ENCODE data around the gene MAMDC4.
"Not testable (repeated sequence)": the region's sequence is repeated elsewhere in the genome, so short reads cannot be mapped to it uniquely, and the experiment has no call there.

MAMDC4 gene

GRCh38 chr9:136825295-136826187 lies 26.6 kb upstream of the MAMDC4 start:
- no peak for DNase-seq (ENCODE audit: low read depth)

DNA sequence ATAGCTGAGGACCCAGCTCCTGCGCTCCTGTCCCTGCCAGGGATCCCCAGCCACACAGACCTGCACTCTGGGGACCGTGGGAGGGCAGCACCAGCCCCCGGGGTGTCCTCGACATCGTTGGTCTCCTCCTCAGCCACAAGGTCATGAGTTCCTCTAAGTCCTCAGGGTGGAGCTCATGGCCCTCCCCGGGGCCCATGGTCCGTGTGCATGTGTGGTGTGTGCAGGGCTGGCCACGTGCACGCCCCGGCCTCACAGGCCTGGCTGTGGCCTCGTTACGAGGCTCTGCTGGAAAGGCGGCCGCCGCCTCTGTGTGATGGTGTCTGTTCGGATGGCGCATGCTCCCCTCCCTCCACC lies 26.0 kb upstream of the MAMDC4 start:
- no peak for DNase-seq (ENCODE audit: low read depth)

- no peak for DNase-seq (ENCODE audit: low read depth)
Measured at GRCh38 chr9:136826703-136827582, 25.2 kb upstream of the MAMDC4 start.

GRCh38 chr9:136827794-136828473 lies 24.2 kb upstream of the MAMDC4 start:
- no peak for DNase-seq (ENCODE audit: low read depth)

DNA sequence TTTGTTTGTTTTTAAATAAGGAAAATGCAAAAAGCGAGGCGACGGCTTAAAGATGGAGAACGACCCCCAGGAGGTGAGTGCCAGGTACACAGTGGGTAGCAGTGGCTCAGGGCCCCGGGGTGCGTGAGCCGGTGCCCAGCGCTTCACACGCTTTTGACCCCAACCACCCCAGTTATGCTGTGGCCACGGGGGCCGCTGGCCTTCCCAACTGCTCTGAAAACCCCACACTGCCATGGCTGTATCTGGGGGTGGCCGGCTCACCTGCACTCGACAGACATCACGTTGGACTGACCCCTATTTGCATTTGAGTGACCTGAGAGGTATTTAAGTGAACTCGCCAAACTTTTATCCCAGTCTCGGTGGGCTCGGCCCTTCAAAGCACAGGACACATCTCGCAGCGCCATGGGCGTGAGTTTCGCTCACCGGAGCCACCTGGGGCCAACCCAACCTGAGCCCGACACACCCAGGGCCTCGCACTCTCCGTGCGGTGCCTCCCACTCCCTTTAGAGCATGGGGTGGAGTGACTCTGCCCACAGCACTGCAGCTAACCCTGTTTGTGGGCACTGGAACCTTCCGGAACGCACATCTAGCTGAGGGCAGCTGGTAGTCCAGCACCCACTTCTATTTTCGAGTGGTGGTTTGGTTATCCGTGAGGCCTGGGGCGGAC lies 23.5 kb upstream of the MAMDC4 start:
- DNase-seq (ENCODE audit: low read depth), result no peak

DNA sequence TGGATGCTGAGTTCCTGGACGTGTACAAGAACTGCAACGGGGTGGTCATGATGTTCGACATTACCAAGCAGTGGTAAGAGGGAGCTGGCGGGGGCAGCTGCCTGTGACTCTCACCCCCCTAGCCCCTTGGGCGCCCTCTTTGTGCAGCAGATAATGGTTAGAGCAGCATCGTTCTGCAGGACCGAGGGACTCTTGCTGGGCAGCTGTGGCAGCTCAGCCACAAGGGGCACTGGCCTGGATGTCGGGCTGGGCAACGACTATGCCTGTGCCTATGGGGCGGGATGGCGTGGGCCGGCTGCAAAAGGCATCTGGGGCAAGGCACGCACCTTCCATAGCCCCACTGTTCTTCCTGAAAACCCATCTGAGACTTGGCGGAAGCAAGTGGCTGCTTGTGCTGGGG lies 22.7 kb upstream of the MAMDC4 start:
- DNase-seq (ENCODE audit: low read depth), result no peak

GRCh38 chr9:136829981-136830885 lies 21.9 kb upstream of the MAMDC4 start:
- DNase-seq (ENCODE audit: low read depth), result no peak

DNA sequence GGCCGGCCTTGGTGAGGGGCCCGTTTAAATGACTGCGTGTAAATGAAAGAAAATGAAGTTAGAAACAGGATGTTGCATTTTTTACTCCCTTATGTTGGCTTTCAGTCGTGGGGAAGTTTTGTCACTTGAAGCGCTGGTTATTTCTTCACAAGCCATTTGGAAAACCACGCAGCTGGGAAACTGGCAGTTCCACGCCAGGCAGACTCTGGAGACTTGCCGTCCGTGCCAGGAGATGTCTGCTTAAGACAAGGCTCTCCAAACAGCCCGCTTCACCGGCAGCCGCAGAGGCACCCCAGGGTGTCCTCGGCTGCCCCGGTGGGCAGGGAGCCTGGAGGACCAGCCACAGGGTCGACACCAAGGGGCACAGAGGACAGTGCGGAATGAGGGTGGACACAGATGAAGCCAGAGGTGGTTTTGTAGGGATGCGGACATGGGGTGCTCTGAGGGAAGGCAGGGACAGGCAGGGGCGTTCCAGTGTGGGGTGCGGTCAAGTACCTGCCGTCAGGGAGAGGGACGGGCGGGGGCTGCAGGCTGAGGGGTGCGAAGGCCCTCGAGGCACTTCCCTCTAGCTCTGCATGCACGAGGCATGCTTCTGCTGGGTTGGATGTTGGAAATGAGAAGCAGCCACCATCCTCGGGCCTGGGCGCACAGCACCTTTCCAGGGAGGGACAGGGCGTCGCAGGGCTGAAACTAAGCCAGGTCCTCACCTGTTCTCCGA lies 21.0 kb upstream of the MAMDC4 start:
- no peak for DNase-seq (ENCODE audit: low read depth)

- DNase-seq (ENCODE audit: low read depth), result no peak
Measured at GRCh38 chr9:136831720-136832104, 20.4 kb upstream of the MAMDC4 start.

- DNase-seq (ENCODE audit: low read depth), result no peak
Measured at GRCh38 chr9:136832581-136832980, 19.6 kb upstream of the MAMDC4 start.

- not testable (repeated sequence) for DNase-seq (ENCODE audit: low read depth)
Measured at GRCh38 chr9:136833381-136834048, 18.6 kb upstream of the MAMDC4 start.

- DNase-seq (ENCODE audit: low read depth), result no peak
Measured at GRCh38 chr9:136835162-136835931, 16.8 kb upstream of the MAMDC4 start.

- DNase-seq (ENCODE audit: low read depth), result no peak
Measured at GRCh38 chr9:136835932-136836904, 15.9 kb upstream of the MAMDC4 start.

- DNase-seq (ENCODE audit: low read depth), result no peak
Measured at GRCh38 chr9:136837146-136837855, 14.8 kb upstream of the MAMDC4 start.

DNA sequence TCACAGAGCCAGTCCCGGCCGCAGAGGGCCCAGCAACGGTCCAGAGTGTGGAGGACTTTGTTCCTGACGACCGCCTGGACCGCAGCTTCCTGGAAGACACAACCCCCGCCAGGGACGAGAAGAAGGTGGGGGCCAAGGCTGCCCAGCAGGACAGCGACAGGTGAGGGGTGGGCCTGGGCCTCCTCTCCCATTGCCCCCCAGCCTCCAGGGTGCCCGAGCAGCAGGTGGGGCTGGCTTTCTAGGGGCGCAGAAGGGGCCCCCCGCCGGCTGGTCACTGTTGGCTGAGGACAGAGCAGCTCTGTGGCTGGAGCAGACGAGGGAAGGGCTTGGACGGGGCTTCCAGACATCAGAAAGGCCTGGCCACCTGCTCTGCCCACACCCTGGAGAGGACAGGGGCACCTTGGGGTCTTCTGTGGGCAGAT lies 14.3 kb upstream of the MAMDC4 start:
- not testable (repeated sequence) for DNase-seq (ENCODE audit: low read depth)

DNA sequence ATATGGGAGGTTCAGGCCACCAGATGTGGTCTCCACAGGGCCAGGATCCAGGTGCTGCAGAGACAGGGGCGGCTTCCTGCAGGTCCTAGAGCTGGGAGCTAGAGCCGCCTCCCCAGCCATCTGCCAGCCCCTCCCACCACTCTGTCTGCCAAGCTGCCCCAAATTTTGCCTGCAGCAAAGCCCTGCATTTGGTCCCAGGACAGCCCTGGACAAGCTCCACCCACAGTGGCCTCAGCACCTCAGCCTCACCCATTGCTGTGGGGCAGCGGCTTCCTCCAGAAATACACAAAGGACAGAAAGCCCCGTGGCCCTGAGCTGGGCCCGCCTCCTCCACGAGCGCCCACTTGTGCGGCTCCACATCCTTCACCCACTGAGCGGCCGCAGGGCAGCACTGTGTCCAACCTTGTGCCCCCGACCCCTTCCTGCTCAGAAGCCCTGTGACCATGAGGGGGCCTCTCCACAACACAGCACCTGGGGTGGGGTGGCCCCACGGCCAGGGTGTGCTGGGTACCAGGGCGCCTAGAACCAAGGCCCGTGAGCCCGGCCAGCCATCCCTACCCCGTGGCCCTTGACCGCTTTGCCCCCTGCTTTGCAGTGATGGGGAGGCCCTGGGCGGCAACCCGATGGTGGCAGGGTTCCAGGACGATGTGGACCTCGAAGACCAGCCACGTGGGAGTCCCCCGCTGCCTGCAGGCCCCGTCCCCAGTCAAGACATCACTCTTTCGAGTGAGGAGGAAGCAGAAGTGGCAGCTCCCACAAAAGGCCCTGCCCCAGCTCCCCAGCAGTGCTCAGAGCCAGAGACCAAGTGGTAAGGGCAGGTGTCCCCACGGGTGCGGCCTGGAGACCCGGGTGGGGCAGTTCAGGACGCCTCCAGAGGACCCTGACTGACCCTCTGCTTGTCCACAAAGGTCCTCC lies 13.6 kb upstream of the MAMDC4 start:
- DNase-seq (ENCODE audit: low read depth), result no peak
